C4-2B (cell line): Measurements from ENCODE around the gene CHMP1A.
"Not testable (repeated sequence)": the region's sequence is repeated elsewhere in the genome, so short reads cannot be mapped to it uniquely, and the experiment has no call there.

Source experiments
- H3K27ac ChIP-seq: fragments of 450-650 bp; 2 replicates; pipeline ENCODE4 v1.5.1; 2017
- CTCF ChIP-seq: fragments of 450-650 bp; conservative IDR thresholded peaks from 2 replicates; pipeline ENCODE4 v1.5.1; 2017; ENCODE audit warnings: mild to moderate bottlenecking
- ZFX ChIP-seq: fragments of 450-650 bp; IDR thresholded peaks from 2 replicates; pipeline ENCODE4 v1.6.1; 2017

The CHMP1A gene

GRCh38 chr16:89700100-89700648 is 42.7 kb upstream of the CHMP1A start:
- peak overlapping the region; percentile 89 for H3K27ac ChIP-seq
- TF ChIP-seq CTCF (peak; percentile 70), ZFX (no peak)

- H3K27ac ChIP-seq: peak overlapping the region; percentile 89
These were observed 42.2 kb upstream of the CHMP1A start for GRCh38 chr16:89699629-89700099.

GRCh38 chr16:89698717-89699116 is 41.2 kb upstream of the CHMP1A start:
- not testable (repeated sequence) for H3K27ac ChIP-seq

GRCh38 chr16:89697616-89698331 is 40.3 kb upstream of the CHMP1A start:
- no peak overlapping the region for H3K27ac ChIP-seq
- no peak for TF ChIP-seq CTCF
- no peak for TF ChIP-seq ZFX

- no peak for TF ChIP-seq CTCF
- no peak for TF ChIP-seq ZFX
- H3K27ac ChIP-seq: no peak overlapping the region
These were observed 39.7 kb upstream of the CHMP1A start for GRCh38 chr16:89697161-89697615.

- H3K27ac ChIP-seq: no peak overlapping the region
- TF ChIP-seq ZFX (no peak), CTCF (no peak)
These were observed 39.2 kb upstream of the CHMP1A start for GRCh38 chr16:89696670-89697128.

GRCh38 chr16:89695875-89696669 is 38.6 kb upstream of the CHMP1A start:
- TF ChIP-seq ZFX (no peak), CTCF (no peak)

GRCh38 chr16:89695086-89695874 is 37.8 kb upstream of the CHMP1A start:
- TF ChIP-seq CTCF (no peak), ZFX (no peak)
- H3K27ac ChIP-seq: no peak overlapping the region

More at GRCh38 chr16:89695875-89696669, 38.6 kb upstream of the CHMP1A start:
- no peak overlapping the region for H3K27ac ChIP-seq

- H3K27ac ChIP-seq: not testable (repeated sequence)
These were observed 37.2 kb upstream of the CHMP1A start for GRCh38 chr16:89694784-89695085.
